HG03342 (cell line): ENCODE measurements around the gene FERD3L.

Experiments used
- ATAC-seq: cut with Tn5 transposase; IDR thresholded peaks from one replicate; pipeline ENCODE4 v1.9.1; 2021; ENCODE audit warnings: mild to moderate bottlenecking, moderate library complexity; ENCODE audit not compliant: unreplicated experiment

Gene FERD3L

DNA sequence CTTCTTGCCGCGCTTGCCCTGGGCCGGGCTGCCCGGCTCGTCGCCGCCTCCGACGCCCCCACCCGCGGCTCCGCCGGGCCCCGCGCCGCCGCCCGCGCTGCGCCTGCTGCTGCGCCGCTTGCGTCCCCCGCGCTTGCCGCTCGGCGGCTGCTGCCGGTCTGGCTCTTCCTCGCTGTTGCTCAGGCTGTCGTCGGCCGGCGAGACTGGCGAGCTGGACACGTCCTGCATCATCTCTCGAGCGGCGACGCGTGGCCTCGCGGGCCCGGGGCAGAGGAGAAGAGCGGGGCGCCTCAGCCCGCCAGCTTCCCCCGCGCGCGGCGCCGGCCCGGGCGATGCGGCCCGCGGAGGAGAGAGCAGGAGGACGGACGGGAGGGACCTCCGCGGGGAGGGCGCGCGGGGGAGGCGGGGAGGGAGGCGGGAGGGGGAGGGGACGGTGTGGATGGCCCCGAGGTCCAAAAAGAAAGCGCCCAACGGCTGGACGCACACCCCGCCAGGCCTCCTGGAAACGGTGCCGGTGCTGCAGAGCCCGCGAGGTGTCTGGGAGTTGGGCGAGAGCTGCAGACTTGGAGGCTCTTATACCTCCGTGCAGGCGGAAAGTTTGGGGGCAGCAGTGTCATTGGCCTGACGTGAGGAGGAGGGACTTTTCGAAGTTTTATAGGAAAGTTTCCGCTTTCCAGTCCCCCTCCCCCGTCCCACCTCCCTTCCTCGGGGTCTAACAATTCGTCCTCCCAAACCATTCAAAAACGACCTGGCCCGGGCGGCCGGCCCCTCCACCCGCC, 27.9 kb downstream of the FERD3L start, which contains the start of gene TWIST1:
Gene TWIST1 (minus strand): TSS at position 546 of the 779 bp plus-strand sequence. CDS start 315 bp downstream, at position 231.
- ATAC-seq = no peak

DNA sequence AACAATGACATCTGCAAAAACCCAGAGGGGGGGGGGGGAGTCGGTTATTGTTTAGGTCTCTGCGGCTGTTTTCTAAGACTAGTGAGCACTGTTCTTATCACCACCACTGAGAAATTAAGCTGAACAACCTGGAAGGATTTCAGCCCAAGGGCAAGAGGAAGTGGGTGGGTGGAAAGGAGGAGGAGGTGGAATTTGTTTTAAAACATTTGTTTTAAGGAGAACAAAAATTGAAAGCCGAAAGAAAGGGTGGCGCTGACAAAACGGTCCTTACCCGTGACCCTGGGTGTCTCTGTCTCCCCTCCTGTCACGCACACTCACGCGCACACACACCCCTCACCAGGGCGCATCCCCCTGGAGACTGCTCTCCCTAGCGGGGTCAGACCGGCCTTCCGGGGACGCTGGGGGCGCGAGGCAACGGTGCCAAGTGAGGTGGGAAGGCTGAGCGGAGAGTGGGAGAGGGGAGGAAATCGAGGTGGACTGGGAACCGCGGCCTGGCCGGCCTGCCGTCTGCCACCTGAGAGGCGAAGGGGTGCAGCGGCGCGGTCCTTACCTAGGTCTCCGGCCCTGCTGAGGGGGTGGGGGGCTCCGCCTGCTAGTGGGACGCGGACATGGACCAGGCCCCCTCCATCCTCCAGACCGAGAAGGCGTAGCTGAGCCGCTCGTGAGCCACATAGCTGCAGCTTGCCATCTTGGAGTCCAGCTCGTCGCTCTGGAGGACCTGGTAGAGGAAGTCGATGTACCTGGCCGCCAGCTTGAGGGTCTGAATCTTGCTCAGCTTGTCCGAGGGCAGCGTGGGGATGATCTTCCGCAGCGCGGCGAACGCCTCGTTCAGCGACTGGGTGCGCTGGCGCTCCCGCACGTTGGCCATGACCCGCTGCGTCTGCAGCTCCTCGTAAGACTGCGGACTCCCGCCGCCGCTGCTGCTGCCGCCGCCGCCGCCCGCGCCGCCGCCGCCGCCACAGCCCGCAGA, 28.8 kb downstream of the FERD3L start:
- no peak for ATAC-seq

DNA sequence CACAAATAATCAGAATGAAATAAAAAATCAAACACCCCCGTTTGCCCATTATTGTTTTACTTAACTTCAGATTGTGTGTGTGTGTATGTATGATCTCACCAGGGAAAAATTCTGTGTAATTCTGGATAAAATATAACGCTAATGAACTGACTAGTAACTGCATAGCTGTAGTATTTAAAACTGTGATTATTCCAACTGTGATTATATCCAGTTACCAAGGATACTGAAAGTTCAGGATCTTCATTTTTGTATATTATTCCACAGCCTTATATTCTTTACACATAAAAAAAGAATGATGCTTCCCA, 30.7 kb downstream of the FERD3L start:
- ATAC-seq = no peak

DNA sequence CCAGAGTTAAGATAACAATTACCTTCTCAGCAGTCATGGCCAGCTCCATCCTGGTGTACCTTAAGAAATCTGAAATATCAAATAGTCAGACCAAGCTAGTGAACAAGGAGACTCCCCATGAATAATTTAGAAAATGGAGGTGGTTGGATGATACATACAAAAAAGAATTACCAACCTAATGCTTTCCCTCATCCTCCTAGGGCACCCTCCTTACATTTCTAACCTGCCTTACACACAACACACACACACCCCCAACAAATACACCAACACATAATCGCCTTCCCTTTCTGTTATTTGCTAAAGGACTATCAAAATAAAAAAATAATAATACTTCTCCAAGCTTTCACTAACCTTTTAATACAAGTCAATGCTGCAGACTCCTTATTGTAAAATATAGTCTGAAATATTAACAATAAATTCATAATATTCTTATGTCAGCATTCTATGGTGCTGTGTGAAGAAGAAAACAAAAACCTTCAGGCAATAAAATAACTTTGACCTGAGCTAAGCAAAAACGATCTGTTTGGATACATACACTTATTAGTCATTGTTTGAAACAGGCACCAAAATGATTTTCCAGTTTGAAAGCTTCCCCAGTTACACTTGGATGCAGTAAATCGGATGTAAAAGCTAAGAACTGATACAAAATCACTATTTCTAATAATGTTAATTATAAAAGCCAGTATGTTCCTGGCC, 31.2 kb downstream of the FERD3L start:
- no peak for ATAC-seq

DNA sequence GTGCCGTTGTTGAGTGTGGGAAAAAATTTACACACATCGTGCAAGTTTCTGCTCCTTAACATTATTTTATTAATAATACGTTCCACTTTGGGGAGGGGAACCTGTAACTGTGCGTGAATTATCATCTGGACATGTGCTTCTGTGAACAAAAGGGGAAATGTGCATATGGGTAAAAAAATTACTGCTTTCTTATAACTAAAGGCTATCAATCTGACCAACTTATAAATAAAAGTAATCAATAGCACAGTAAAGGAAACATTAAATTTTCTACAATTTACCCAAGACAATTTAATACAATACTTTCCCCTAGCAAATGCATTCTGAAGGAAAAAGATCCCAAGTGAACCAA, 32.2 kb downstream of the FERD3L start:
- ATAC-seq = no peak

DNA sequence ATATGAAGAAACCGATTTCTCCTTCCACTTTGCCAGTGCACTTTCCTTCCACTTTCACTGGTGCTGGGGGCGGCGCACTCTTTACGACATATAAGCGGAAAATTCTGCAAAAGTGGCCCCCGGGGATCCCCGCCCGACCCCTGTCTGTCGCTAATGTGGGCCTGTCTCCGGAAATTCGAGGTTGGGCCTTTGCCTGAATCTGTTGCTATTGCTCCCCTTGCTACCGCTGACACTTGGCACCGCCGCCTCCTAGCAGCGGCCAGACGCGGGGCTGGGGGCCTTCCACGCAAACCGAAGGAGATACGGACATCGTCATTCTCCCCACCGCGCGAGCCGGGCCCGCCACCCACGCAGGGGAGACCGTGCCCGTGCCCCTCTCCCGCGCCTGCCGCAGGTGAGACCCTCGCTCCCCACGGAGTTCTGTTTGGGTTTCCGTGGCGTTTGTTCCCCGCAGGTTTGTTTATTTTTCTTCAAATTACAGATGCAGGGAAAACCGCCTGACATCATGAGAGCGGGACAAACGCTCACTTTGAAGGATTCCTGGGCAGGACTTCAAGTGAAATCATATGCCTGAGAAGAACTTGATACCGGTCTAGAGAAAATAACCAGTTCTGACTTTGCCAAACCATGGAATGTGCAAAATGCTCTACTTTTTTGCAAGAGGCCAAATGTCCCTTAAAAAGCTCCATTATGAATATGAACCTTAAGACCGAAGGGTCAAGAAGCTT, 32.8 kb downstream of the FERD3L start:
- ATAC-seq = no peak

DNA sequence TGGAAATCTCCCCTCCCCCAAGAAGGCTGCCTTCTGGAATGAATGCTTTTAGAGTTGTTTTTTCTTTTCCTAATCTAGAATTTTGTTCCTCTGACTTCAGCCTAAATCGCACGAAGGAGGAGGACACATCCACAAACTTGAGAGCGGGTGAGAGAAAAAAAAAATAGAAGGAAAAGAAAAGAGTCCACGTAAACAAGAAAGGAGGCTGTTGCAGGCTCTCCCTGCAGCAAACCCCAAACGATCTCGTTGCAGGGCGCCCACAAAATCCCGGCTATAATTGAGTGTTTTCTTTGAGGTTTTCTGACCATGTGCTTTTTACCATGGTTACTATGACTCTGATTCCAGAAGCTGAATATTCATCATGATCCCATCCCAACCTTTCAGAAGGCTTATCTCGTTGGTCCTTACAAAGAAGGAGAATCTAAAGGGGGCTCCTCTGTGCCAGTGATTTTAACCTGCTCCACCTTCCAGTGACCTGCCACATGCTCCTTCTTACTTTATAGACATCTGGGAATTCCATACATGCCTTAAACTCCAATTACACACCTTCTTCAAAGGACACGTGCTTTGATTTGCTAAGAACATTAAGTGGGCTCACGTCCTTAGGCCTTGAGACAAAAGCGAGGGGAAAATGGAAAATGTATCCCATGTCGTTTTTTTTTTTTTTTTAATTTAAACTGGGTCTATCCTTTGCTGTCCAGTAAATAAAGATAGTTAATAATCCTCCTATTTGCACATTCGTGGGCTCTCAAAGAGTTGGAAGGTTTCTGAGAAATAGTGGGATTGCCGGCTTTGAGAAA, 33.5 kb downstream of the FERD3L start:
- no peak for ATAC-seq

DNA sequence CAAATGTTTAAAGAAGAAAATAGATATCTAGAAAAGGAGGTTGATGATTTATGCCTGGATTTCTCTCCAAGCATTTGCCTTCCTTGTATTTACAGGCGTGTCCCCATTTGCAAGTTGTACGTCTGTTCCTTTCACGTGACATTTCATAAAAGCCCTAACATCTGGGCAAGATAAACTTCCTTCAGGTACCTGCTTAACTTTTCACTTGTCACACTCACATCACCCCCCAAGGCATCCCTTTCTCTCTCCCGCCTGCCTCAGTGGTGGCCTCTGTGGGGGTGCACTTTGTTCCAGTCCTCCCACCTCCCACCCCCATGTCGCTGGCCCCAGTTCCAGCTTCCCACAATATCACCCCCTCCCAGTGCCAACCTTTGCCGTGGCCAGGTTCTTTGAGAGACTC, 34.4 kb downstream of the FERD3L start:
- ATAC-seq = no peak

DNA sequence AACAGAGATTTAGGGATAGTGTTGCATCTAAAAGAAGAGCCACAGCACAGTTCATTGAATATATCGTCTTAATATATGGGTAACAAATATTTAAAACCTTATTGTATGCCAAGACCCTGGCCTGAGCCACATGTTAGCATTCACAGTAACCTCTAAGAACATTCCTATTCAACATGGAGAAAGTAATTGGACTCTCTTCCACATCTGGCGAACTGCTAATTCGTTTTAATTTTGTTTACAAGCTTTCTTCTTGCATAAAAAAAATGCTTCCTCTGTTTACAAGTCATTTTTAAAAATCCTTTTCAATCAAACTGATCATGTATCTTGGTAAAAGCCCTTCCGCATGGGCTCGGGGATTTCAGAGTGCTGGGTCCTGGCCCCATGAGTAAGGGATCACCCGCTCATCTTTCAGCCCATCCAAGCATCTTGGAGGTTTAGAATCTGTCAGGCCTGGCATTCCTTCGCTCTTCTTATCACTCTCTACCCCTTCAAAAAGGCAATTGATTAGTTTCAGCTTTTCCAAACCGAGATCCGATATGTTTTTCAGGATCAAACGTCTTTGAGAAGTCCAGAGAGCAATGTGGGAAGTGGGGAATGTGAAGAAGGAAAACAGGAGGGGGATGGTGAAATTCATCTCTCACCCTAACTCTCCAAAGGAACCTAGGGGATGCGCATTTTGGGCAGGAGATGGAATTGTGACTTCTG, 35.0 kb downstream of the FERD3L start:
- no peak for ATAC-seq

DNA sequence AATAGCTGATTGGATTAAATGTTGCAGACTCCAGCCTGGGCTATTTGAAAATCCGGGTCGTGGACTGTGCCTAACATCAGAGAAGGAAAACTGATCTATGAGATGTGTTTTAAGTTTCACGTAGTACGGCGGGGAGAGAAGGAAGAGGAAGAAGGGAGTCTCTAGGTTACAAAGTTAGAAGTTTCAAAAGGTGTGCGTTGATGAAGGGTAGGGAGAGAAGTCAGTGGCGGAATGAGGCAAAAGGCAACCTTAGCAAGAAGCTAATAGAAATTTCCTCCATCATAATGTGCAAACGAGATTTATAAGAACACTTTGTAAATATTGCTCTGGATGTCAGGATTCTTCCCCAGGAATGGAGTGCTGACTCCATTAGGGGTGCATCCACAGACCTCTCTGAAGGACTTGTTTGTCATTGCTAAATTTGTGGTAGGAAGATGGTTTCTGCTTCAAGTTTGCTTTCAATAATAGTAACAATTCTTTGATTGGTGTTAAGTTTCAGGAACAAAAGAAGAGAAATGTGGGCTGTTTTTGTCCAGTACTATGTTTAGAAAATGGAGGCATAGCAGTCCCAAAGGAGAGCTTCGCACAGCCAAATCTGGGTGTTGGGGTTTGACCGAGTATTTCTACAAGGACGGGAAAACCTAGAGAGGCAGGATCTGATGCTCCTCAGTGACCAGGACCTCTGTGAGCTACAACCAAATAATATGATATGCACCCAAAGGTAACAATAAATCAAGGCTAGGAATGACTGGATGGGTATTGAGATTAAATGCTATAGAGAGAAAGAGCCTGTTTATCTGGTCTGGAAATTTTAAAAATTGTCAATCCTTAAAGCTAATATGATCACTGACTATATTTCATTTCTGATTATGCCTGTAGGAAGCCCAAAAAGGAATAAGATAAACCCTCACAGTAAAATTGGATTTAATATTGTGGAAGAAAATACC, 35.9 kb downstream of the FERD3L start:
- no peak for ATAC-seq

DNA sequence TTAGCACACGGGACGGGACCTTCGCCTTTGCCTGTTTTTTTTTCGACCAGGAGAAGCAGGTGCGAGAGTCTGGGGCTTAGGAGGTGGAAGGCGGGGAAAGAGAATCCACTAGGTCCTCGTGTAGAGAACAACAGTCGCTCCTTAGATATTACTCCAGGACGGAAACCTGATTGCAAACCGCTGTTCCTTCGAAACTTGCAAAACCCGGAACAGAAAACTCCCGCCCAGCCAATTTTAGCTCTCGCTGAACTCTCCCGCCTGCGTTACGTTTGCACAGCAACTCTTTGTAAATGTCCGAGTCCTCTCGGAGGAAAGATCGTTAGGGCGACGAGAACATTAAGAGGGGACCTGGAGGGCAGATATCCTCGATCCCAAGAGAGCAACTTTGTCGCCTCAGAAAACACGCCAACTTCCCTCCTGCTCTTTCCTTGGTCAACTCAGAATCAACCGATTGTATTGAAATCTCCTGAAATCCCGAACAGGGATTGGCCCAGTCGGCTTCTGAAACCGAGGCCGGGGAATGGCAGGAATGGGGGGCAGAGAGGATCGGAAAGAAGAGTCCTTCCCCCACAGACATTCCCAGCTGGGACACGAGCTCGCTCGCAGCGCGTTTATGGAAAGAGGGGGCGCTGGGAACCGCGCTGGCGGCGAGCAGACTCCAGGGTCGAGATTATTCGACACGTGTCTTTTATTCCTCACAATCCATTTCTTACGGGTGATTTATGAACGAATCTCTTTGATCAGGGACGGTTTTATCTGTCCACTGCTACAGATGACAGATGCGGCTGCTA, 37.7 kb downstream of the FERD3L start:
- ATAC-seq = no peak

DNA sequence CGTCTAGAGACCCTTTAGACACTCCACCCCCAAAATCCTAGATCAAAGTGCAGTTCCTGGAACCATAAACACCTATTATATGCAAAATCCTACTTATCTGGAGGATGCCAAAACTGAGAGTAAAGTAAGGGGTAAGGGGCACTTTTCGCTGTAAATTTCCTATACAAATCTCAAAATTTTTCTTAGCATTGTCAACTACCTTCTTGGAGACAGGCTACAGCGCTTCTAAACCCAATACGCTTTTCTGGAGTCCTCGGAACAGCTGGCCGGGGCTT, 38.2 kb downstream of the FERD3L start:
- ATAC-seq = no peak

DNA sequence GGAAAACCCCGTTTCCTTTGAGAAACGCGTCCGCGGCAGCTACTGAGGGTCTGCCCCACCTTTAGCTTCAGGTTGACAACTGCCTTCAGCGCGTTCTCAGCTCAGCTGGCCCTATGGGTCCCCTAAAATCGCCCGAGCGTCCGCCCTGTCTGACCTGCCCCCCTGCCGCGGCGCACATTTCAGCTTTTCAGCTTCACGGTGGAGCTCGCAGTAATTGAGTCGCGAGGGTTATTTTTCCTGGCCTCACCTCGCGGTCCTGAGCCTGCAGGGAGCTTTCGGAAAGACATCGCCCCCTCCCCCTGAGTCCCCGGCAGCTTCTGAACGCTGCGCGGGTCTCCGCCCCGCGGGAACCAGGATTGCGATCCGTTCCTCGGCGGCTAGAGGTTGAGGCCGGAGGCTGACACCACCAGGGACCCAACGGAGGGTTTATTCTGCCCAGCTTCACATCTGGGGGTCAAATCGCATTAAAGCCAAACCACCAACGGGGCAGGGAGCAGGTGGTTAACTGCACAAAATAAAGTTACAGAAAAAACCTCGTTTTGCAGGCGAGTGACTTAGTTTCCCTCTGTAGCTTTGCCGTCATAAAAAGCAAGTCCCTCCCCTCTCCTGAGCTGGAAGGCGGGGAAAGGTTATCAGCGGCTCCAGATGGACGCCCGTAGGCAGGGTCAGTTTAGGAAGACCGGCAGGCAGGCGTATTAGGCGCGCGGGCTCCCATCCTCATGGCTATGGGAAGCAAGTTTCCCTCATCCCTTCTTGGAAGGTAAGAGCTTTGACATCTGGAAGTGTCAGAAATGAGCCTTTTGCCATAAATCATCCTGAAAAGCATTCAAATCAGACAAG, 38.8 kb downstream of the FERD3L start:
- no peak for ATAC-seq

DNA sequence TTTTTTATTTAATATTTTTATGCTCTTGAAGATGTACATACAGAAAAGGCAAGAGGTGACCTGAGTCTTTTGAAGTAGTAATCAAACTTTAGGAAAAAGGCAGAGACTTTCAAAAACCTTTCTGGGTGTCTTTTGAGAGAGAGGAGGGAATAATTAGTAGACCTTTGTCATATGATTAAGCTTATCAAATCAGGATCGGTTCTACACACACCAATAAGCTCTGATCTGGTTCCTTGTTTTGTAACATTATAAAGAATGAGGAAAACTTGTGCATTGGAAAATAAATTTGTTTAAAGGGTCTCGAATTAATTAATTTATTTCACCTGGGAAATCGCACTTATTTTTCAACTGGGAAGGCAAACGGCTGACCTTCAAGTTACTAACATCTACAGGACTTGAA, 39.7 kb downstream of the FERD3L start:
- no peak for ATAC-seq

DNA sequence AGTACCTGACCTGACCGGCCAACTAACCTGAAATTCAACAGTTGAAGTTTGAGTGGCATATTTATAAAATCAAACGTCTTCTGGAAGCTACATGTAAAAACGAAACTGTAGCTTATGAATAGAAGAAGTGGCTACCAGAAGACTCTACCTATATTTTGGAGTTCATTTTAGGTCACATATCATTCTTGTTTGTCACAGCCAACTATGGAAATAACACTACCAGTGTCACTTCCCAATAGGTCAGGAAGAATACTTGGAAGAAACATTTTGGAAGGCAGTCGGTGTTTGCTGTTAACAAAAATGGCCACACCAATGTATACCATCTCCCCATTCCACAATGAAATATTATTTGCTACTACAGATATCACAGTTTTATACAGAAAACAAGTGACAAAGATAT, 40.4 kb downstream of the FERD3L start:
- ATAC-seq = no peak

DNA sequence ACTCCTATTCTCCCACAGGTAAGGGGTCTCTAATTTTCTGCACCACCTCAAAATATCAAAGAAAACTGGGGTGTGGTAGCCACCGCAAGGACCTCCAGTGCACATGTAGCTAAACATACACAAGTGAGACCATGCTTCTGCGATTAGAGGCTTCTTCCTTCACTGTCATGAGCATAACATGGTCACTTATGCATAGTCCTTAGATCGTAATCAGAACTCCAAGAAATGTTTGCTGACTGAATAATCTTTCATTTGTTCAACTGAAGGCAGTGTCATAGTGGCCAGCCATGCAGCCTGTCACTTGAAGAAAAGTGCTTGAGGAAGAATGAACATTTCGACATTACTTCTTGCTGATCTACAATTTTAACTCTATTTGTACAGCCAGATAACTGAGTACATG, 42.3 kb downstream of the FERD3L start:
- ATAC-seq = no peak

DNA sequence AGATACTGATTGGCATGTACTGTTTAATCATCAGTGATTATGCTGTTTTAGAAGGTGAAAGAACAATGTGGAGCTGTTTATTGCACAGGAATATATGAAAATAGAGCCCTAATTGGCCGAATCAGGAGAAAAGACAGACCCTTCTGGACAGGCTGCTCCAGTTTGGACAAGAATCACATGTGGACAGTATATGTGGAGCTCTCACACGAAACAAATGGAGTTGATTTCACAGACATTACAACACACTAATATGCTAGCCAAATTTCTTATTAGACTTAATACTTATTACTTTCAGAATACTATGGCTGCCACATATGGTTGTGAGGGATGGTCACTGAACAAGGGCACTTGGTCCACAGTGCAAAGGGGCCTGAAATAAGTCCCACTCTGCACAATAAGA, 43.3 kb downstream of the FERD3L start:
- ATAC-seq = no peak
